ENCODE results near the gene CDH3.

CDH3 gene

GRCh38 chr16:68736561-68736960, 91.5 kb downstream of the CDH3 start:
- DNase-seq: no peak

GRCh38 chr16:68737046-68737729, 92.1 kb downstream of the CDH3 start, which contains the start of gene CDH1:
Gene CDH1 (plus strand): TSS chr16:68737292. CDS start chr16:68737416, 124 bp downstream.
- DNase-seq: peak in 10 of 58 donors; percentile 8 to 39 (median 19)

DNA sequence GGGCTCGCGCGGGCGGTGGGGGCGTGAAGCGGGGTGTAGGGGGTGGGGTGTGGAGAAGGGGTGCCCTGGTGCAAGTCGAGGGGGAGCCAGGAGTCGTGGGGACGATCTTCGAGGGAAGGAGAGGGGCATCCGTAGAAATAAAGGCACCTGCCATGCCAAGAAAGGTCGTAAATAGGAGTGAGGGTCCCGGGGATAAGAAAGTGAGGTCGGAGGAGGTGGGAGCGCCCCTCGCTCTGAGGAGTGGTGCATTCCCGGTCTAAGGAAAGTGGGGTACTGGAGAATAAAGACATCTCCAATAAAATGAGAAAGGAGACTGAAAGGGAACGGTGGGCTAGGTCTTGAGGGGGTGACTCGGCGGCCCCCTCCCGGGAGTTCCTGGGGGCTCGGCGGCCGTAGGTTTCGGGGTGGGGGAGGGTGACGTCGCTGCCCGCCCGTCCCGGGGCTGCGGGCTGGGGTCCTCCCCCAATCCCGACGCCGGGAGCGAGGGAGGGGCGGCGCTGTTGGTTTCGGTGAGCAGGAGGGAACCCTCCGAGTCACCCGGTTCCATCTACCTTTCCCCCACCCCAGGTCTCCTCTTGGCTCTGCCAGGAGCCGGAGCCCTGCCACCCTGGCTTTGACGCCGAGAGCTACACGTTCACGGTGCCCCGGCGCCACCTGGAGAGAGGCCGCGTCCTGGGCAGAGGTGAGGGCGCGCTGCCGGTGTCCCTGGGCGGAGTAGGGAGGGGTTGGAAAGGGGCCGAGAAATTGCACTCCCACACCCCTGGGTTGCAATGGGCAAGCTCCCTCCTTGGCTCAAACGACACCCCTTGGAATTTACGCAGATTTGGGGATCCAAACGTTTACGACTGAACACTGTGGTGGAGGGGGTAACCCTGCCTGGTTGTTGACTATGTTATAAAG, 92.9 kb downstream of the CDH3 start:
- DNase-seq: peak in 5 of 58 donors; percentile 10 to 37 (median 15)

DNA sequence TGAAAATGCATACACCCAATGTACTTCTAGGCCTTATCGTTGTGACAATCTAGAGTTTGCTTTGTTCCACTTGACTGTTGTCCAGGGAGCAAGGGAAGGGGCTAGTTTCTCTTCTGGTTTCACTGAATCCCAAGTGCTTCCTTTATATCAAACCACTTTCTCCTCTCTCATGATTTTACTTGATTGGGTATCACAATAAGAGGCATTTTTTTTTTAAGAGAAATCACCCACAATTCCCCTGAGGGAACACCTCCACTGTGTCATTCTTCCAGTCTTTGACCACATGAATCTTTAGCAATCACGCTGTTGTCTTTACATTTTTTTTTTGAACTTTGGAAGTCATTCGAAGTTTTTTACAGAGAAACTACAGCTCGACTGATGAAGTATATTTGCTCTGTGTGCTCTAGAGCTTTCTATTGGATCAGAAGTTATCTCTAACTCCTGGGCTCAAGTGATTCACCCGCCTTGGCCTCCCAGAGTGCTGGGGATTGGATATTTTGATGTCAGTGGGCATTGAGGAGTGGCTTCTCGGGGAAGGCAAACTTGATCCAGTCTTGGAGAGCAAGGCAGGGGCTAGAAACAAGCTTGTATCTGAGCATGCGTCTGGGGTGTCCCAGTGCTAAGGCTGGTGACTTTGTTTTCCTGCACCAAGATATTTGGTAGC, 95.0 kb downstream of the CDH3 start:
- no peak for DNase-seq

DNA sequence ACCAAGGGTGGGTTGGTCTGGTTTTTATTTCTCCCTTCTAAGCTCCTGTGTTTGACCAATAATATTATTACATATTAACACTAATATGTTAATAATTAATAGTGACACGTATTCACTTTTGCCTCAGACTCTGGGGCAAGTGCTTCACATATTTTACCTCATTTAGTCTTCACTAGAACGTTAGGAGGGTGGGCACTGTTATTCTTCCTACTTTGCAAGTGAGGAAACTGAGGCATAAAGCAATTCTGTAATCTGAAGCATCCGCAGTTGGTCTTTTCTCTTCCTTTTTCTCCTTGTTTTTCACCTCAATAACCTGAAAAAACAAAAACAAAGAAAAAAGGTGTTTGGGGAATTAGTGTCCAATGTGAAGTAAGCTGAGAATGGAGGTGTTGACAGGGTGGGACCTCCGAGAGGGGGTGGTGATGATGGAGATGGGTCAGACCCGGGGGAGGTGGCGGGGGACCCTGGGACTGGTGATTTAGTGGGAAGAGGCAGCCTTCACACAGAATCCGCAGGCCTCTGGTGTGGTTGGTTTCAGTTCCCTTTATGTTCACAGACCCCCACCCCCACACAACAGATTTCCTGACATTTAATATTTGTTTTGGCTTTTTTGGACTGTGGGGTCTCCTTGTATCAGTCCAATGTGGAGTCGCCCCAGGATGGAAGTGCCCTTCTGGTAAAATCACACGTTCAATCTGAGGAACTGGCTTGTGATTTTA, 95.7 kb downstream of the CDH3 start:
- no peak for DNase-seq

DNA sequence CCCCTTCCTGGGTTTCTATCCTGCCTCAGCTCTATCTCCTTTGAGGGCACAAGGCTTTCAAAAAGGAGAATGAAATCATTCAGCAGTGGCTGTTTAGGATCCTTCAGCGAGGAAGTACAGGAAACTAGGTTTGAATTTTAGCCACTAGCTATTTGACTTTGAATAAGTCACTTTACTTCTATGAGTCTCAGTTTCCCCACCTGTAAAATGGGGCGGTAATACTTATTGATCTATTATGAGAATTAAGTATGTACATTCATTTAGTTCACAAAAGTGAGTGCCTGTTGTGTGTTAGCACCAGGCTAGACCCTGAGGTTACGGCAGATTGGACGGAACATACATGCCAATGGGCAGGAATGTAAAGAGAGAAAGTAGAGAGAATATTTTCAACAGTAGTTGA, 98.6 kb downstream of the CDH3 start:
- no peak for DNase-seq

DNA sequence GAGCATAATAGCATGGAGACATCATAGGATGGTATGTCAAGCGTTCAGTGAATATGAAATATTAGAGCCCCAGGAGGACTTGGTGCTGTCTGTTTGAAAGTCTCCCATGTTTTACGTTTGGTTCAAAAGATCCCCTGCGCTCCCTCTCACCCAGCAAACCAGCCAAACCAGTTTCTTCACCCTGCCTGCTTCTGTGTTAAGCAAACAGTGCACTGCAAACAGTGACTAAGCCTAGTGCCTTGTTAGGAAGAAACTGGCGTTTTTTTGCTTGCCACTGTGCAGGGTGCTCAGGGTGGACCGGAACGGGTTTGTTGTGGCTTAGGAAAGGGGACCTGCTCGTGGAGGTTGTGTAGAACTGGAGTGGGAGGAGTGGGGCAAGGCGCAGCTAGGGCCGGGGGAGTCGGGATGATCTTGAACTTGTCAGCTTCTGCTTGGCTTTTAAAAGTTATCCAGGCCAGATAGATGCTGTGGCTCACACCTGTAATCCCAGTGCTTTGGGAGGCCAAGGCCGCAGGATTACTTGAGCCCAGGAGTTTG, 99.7 kb downstream of the CDH3 start:
- no peak for DNase-seq

DNA sequence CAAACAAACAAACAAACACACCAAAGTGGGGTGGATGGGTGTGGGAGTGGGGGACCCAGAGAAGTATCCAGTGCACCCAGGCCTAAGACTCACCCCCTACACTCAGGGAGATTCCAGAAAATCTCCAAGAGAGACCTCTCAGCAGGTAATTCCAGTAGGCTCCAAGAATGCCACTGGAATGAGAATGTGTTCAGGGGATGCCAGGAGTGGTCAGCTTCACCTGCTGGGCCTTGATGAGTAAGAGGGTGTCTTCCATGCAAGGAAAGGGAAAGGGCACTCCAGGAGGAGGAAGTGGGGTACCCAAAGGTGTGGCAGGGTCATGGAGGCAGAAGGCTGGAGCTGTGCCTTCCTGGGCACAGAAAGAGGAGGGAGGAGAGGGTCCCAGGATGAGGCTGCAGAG, 101.8 kb downstream of the CDH3 start:
- DNase-seq: no peak

DNA sequence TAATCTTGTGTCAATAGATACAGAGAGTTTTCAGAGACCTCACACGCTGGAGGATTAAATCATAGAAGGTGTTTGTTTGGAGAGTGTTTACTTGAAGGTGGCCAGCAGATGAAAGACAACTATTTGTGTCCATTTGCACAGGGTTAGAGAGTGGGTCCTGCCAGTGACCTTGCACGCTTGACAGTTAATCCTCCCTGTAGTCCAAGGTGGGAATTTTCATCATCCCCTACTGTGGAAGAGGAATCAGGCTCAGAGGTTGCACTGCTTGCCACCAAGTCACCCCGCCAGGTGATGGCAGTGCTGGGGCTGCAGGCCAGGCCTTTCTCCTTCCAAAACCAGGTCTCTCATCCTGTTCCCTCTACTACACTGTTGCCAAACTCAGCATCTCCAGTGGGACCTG, 104.3 kb downstream of the CDH3 start:
- no peak for DNase-seq
